ENCODE measurements around the gene CDC45. TPM values are rescaled to one million over a fixed set of nuclear protein-coding genes. Genes with fewer than 3 reads are reported as not detected.
A peak's percentile ranks its signal among the peaks of the same experiment; 100 is the strongest.

CDC45 gene
- total RNA-seq, 4 donors from 2014 or later: 3.2 to 28.9 (median 7.5) TPM; not detected in 1

DNA sequence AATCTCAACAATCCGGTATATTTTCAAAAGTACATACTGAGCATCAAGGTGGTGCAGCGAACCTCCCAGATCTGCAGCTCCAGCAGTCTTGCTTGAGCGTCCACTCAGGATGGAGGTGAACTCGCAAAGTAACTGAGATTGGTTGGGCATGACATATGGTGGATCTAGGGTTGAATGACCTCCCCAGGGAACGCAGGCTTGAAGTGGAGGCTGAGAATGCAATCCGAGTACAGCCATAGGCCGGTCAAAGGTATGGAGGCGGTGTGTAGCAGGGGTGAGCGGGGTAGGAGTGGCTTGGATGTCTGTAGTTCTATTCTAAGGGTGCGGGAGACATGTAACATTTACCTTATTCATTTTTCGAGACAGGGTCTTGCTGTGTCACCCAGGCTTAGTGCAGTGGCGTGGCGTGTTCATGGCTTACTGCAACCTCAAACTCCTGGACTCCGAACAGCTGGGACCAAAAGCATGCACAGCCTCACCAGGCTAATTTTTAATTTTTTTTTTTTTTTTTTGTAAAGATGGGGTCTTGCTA lies 31.6 kb upstream of the CDC45 start:
- DNase-seq: peak; percentile 55 to 77 (median 75)
- H3K9me3 ChIP-seq: no peaks in the 10 kb centered on the region
- peak overlapping the region; percentile 92 to 100 (median 95) for H3K27ac ChIP-seq
- H3K36me3 ChIP-seq: peaks cover 0 to 34% (median 0%) of the 10 kb centered on the region in 3 donors
- H3K4me1 ChIP-seq: peaks cover 0 to 26% (median 6%) of the 10 kb centered on the region in 4 donors
- H3K4me3 ChIP-seq: peak overlapping the region; percentile 73 to 98 (median 80)
- TF ChIP-seq POLR2A (IDR thresholded peaks at IDR 0.05) (no peak), CTCF (IDR thresholded peaks at IDR 0.05) (no peak)
- no peaks in the 10 kb centered on the region for H3K27me3 ChIP-seq

DNA sequence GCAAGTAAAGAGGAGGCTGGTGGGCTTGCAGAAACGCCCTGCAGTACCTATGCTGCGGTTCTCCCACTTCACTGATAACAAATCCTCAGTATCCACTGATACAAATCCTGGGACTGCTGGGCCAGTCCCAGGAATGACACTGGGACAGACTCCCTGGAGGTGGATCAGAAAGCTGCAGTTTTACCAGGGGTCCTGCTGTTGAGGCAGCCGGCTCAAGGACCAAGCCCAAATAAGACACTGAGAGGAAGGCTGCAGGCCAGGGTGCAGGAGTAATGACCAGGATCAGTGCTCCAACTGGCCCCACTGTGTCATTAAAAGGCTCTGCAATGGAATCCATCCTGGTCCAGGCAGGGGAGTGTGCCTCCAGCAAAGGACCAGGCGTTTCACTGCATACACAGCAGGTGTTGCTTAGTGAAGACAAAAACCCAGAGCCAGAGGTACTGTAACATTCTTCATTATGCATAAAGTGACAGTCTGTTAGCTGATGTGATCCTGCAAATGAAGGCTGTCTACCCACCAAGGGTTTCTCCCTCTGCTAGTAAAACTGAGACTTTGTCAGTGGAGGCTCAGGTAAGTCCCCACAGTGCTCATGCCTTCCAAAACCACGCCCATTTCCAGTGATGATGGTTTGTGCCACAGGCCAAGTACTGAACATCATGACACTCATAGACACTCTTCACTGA lies 30.8 kb upstream of the CDC45 start:
- Histone ChIP-seq H3K9me3 (no peaks in the 10 kb centered on the region), H3K4me3 (peak overlapping the region in 1 of 4 donors; percentile 73), H3K27ac (peak overlapping the region in 2 of 4 donors; percentile 94 to 96), H3K36me3 (peaks cover 0 to 35% (median 0%) of the 10 kb centered on the region in 3 donors), H3K27me3 (no peaks in the 10 kb centered on the region), H3K4me1 (peaks cover 0 to 26% (median 6%) of the 10 kb centered on the region in 4 donors)
- no peak for DNase-seq
- TF ChIP-seq POLR2A (IDR thresholded peaks at IDR 0.05): no peak
- TF ChIP-seq CTCF (IDR thresholded peaks at IDR 0.05): no peak

- no peak overlapping the region for H3K4me3 ChIP-seq
These were observed 30.3 kb upstream of the CDC45 start for GRCh38 chr22:19449422-19449767.

GRCh38 chr22:19450363-19451175 lies 29.2 kb upstream of the CDC45 start:
- H3K27me3 ChIP-seq: no peaks in the 10 kb centered on the region
- H3K4me3 ChIP-seq: no peak overlapping the region
- H3K4me1 ChIP-seq: peaks cover 0 to 23% (median 6%) of the 10 kb centered on the region in 4 donors
- no peak overlapping the region for H3K27ac ChIP-seq
- no peaks in the 10 kb centered on the region for H3K9me3 ChIP-seq
- H3K36me3 ChIP-seq: peaks cover 0 to 46% (median 0%) of the 10 kb centered on the region in 3 donors
- no peak for TF ChIP-seq CTCF (IDR thresholded peaks at IDR 0.05)
- TF ChIP-seq POLR2A (IDR thresholded peaks at IDR 0.05): no peak
- no peak for DNase-seq

More at GRCh38 chr22:19449422-19449767, 30.3 kb upstream of the CDC45 start:
- Histone ChIP-seq H3K9me3 (no peaks in the 10 kb centered on the region), H3K27me3 (no peaks in the 10 kb centered on the region), H3K4me1 (peaks cover 0 to 26% (median 6%) of the 10 kb centered on the region in 4 donors), H3K27ac (no peak overlapping the region), H3K36me3 (peaks cover 0 to 35% (median 0%) of the 10 kb centered on the region in 3 donors)
- TF ChIP-seq CTCF (IDR thresholded peaks at IDR 0.05) (no peak), POLR2A (IDR thresholded peaks at IDR 0.05) (no peak)
- no peak for DNase-seq

DNA sequence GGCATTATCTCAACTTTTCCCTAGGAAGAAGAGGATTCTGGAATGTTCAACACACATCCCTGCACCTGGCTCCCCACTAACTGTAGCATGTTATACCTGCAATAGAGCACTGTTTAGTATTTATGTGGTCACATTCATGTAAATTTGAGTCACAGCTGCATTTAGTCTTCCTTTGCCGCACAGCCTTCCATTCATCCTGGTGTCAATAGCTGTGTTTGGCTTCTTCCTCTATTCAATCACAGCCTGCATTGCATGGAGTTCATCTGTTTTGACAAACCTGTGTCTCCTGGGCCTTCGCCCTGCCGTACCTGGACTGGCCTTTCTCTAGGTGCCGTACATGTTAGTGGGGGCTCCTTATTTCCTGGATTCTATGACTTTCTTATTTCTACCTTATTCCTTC lies 28.1 kb upstream of the CDC45 start:
- Histone ChIP-seq H3K9me3 (no peaks in the 10 kb centered on the region), H3K27ac (no peak overlapping the region), H3K36me3 (peaks cover 0 to 56% (median 0%) of the 10 kb centered on the region in 3 donors)

More for the DNA sequence above, 28.1 kb upstream of the CDC45 start:
- Histone ChIP-seq H3K4me1 (peaks cover 0 to 13% (median 3%) of the 10 kb centered on the region in 4 donors), H3K4me3 (no peak overlapping the region), H3K27me3 (no peaks in the 10 kb centered on the region)
- DNase-seq: no peak
- TF ChIP-seq POLR2A (IDR thresholded peaks at IDR 0.05): no peak
- no peak for TF ChIP-seq CTCF (IDR thresholded peaks at IDR 0.05)
